H1 (cell line): ENCODE results near the gene LIN28A. TPM values are rescaled to one million over a fixed set of nuclear protein-coding genes. Genes with fewer than 3 reads are reported as not detected.

Experiments
- ASH2L ChIP-seq: fragments of 200-600, 300-600 bp; sonication (generic); IDR thresholded peaks from one replicate; pipeline ENCODE4 v1.7.1; 2017; ENCODE audit warnings: low read length
- EGR1 ChIP-seq: IDR thresholded peaks from 2 replicates; pipeline ENCODE4 v1.6.1; 2011; ENCODE audit warnings: low read depth, low read length, borderline replicate concordance
- JUN ChIP-seq: IDR thresholded peaks from 2 replicates; pipeline ENCODE4 v1.6.1; 2011; ENCODE audit warnings: low read depth, mild to moderate bottlenecking, improper control_type of control experiment, low read length
- PHF8 ChIP-seq: fragments of 200-600 bp; sonication (generic); conservative IDR thresholded peaks from 2 replicates; pipeline ENCODE4 v1.7.1; 2012; ENCODE audit warnings: low read depth, mild to moderate bottlenecking, inconsistent platforms, low read length, moderate library complexity
- POLR2A ChIP-seq, 2 experiments: IDR thresholded peaks; 1 replicate in 1 of 2; 2 replicates in 1 of 2; pipeline ENCODE4 v1.6.1; 2011; ENCODE audit warnings: low read depth in 2 of 2, low read length in 2 of 2, mild to moderate bottlenecking in 2 of 2; ENCODE audit errors: control extremely low read depth in 1 of 2
- POLR2AphosphoS5 ChIP-seq: IDR thresholded peaks from 2 replicates; pipeline ENCODE4 v1.6.1; 2011; ENCODE audit warnings: low read depth, low read length
- RAD21 ChIP-seq, 2 experiments: IDR thresholded peaks in 1 of 2; conservative IDR thresholded peaks in 1 of 2; 2 replicates each; pipeline ENCODE4 v1.6.1; 2011; ENCODE audit warnings: low read depth in 2 of 2, low read length in 2 of 2, improper control_type of control experiment in 1 of 2, inconsistent platforms in 1 of 2, mild to moderate bottlenecking in 1 of 2, moderate library complexity in 1 of 2
- SUZ12 ChIP-seq: fragments of 200-600 bp; sonication (generic); IDR thresholded peaks from 2 replicates; pipeline ENCODE4 v1.6.1; 2012; ENCODE audit warnings: mild to moderate bottlenecking, inconsistent platforms, low read length, moderate library complexity, mixed read lengths
- polyA plus RNA-seq, 7 experiments: library from polyadenylated mRNA; depleted of rRNA in 3 of 7; stranded (reverse) in 5 of 7; unstranded in 2 of 7; fragments of >200 nt in 5 of 7; fragments of 200-250 nt in 2 of 7; gene quantifications; 1 replicate in 5 of 7; 2 replicates in 1 of 7; 4 replicates in 1 of 7; pipeline versions ENCODE4 v1.2.1 to v1.2.3, GENCODE V29; 2011 to 2013; ENCODE audit warnings: missing spikeins in 2 of 7, mixed read lengths in 2 of 7
- total RNA-seq: library from RNA; stranded (reverse); fragmentation: NEBNext Ultra II Directional; extraction: Animal tissue kit (Norgen Biotek cat#: 25700); gene quantifications from 2 replicates; pipeline ENCODE4 v1.2.1, GENCODE V29; 2021
- TF ChIP-seq, protein P1 (sequence below): IDR thresholded peaks from 2 replicates; pipeline ENCODE4 v1.6.1; 2011; ENCODE audit warnings: low read depth, mild to moderate bottlenecking, low read length; ENCODE audit not compliant: insufficient read depth
- TF ChIP-seq, protein P2 (sequence below): fragments of 300-600 bp; sonication (generic); IDR thresholded peaks from 2 replicates; pipeline ENCODE4 v1.7.1; 2012; ENCODE audit warnings: low read length, moderate library complexity, mild to moderate bottlenecking, inconsistent platforms; ENCODE audit not compliant: insufficient replicate concordance

The LIN28A gene
- total and polyA plus RNA-seq, 2 of the 8 experiments (the other 6 are each of a cell fraction or from before 2014, with no cell fraction given): 403 to 1,486 TPM

- TF ChIP-seq PHF8 (no peak), JUN (no peak), ASH2L (no peak), EGR1 (no peak), RAD21 (IDR thresholded peaks at IDR 0.05 in 1 of 2, conservative IDR thresholded peaks at IDR 0.05 in 1 of 2; ENCODE audit: low read depth in 2 of 2, low read length in 2 of 2) (peak; percentile 79 to 90), SUZ12 (no peak), POLR2A (IDR thresholded peaks at IDR 0.05; ENCODE audit: control extremely low read depth in 1 of 2, low read depth in 2 of 2, low read length in 2 of 2) (peak in 1 of 2 experiments; percentile 58; a peak in 1 of 3 replicates), POLR2AphosphoS5 (peak; percentile 93)
- TF ChIP-seq, protein P1, sequence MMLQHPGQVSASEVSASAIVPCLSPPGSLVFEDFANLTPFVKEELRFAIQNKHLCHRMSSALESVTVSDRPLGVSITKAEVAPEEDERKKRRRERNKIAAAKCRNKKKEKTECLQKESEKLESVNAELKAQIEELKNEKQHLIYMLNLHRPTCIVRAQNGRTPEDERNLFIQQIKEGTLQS: no peak
- TF ChIP-seq, protein P2, sequence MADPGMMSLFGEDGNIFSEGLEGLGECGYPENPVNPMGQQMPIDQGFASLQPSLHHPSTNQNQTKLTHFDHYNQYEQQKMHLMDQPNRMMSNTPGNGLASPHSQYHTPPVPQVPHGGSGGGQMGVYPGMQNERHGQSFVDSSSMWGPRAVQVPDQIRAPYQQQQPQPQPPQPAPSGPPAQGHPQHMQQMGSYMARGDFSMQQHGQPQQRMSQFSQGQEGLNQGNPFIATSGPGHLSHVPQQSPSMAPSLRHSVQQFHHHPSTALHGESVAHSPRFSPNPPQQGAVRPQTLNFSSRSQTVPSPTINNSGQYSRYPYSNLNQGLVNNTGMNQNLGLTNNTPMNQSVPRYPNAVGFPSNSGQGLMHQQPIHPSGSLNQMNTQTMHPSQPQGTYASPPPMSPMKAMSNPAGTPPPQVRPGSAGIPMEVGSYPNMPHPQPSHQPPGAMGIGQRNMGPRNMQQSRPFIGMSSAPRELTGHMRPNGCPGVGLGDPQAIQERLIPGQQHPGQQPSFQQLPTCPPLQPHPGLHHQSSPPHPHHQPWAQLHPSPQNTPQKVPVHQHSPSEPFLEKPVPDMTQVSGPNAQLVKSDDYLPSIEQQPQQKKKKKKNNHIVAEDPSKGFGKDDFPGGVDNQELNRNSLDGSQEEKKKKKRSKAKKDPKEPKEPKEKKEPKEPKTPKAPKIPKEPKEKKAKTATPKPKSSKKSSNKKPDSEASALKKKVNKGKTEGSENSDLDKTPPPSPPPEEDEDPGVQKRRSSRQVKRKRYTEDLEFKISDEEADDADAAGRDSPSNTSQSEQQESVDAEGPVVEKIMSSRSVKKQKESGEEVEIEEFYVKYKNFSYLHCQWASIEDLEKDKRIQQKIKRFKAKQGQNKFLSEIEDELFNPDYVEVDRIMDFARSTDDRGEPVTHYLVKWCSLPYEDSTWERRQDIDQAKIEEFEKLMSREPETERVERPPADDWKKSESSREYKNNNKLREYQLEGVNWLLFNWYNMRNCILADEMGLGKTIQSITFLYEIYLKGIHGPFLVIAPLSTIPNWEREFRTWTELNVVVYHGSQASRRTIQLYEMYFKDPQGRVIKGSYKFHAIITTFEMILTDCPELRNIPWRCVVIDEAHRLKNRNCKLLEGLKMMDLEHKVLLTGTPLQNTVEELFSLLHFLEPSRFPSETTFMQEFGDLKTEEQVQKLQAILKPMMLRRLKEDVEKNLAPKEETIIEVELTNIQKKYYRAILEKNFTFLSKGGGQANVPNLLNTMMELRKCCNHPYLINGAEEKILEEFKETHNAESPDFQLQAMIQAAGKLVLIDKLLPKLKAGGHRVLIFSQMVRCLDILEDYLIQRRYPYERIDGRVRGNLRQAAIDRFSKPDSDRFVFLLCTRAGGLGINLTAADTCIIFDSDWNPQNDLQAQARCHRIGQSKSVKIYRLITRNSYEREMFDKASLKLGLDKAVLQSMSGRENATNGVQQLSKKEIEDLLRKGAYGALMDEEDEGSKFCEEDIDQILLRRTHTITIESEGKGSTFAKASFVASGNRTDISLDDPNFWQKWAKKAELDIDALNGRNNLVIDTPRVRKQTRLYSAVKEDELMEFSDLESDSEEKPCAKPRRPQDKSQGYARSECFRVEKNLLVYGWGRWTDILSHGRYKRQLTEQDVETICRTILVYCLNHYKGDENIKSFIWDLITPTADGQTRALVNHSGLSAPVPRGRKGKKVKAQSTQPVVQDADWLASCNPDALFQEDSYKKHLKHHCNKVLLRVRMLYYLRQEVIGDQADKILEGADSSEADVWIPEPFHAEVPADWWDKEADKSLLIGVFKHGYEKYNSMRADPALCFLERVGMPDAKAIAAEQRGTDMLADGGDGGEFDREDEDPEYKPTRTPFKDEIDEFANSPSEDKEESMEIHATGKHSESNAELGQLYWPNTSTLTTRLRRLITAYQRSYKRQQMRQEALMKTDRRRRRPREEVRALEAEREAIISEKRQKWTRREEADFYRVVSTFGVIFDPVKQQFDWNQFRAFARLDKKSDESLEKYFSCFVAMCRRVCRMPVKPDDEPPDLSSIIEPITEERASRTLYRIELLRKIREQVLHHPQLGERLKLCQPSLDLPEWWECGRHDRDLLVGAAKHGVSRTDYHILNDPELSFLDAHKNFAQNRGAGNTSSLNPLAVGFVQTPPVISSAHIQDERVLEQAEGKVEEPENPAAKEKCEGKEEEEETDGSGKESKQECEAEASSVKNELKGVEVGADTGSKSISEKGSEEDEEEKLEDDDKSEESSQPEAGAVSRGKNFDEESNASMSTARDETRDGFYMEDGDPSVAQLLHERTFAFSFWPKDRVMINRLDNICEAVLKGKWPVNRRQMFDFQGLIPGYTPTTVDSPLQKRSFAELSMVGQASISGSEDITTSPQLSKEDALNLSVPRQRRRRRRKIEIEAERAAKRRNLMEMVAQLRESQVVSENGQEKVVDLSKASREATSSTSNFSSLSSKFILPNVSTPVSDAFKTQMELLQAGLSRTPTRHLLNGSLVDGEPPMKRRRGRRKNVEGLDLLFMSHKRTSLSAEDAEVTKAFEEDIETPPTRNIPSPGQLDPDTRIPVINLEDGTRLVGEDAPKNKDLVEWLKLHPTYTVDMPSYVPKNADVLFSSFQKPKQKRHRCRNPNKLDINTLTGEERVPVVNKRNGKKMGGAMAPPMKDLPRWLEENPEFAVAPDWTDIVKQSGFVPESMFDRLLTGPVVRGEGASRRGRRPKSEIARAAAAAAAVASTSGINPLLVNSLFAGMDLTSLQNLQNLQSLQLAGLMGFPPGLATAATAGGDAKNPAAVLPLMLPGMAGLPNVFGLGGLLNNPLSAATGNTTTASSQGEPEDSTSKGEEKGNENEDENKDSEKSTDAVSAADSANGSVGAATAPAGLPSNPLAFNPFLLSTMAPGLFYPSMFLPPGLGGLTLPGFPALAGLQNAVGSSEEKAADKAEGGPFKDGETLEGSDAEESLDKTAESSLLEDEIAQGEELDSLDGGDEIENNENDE: no peak
Measured at GRCh38 chr1:26417111-26417759, 6.6 kb downstream of the LIN28A start (continued).
